GM19023 (cell line): Measurements from ENCODE around the gene LRRC42.

Experiments
- ATAC-seq: cut with Tn5 transposase; IDR thresholded peaks from one replicate; pipeline ENCODE4 v1.9.1; 2021; ENCODE audit warnings: mild to moderate bottlenecking, moderate library complexity; ENCODE audit not compliant: unreplicated experiment

The LRRC42 gene, protein sequence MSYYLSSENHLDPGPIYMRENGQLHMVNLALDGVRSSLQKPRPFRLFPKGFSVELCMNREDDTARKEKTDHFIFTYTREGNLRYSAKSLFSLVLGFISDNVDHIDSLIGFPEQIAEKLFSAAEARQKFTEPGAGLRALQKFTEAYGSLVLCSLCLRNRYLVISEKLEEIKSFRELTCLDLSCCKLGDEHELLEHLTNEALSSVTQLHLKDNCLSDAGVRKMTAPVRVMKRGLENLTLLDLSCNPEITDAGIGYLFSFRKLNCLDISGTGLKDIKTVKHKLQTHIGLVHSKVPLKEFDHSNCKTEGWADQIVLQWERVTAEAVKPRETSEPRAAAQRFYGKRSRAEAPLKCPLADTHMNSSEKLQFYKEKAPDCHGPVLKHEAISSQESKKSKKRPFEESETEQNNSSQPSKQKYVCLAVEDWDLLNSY

DNA sequence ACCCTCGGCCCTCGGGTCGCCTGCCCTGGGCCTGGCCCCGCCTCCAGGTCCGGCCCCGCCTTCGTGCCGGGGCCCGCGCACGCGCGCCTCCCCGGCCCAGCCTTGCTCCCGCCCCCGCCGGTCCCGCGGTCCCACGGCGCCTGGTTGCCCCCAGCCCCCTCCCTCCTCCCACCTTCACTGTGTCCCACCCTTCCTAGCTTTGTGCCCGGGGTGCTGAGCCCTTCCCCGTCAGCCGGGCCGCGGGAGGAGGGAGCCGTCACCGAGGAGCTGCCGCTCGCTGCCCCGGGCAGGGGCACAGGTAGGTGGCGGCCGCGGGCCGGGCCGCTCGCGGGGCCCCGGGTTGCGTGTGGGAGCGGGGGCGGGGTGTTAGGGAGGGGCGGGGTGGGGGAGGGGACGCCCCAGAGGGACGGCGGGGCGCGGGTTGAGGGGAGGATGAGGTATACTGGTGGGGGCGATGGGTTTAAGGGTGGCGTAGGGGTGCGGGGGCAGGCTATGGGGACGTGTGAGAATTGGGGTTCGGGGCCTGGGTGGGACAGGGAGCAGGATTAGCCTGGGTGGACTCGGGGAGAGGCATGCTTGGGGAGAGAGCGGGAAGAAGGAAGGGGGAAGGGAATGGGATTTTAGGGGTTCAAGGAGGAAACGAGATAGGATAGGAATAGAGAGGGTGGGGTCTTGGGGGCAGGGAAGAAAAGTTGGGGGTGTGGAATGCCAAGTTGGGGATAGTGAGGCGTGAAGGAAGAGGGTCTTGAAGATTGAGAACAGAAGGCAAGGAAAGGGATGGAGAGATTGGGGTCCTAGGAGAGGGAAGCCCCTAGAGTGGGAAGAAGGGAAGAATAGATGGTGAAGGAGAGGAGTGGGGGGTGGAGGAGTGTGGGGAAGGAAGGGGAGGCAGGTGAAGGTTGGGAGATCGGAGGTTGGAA is at the start of gene LRRC42:
LRRC42 (plus strand) TSS at position 99 of the 920 bp plus-strand sequence. CDS start 5,650 bp downstream, outside the sequence.
- peak; percentile 66 for ATAC-seq

DNA sequence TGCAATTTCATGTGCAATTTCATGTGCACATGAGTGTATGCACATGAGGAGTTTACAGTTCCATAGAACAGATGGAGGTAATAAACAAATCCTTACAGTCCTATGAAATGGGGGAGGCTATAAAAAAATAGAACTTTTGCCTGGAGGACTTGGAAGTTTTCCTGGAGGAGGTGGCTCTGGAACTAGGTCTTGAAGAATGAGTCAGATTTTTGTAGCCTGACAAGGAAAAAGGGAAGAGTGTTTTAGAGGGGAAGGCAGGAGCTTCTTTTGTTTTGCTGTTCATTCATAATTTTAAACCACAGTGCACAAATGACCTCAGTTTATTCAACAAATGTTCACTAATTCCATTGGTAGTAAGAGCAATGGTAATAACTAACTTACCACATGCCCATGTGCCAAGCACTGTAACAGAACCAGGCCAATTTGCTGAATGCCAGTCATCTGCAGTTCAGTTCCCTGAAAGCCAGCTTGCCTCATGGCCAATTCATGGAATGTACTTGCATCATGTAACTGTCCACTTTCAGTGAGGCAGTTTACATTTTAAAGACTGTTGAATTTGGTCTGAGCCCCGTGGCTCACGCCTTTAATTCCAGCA is 49.4 kb upstream of the LRRC42 start:
- no peak for ATAC-seq

DNA sequence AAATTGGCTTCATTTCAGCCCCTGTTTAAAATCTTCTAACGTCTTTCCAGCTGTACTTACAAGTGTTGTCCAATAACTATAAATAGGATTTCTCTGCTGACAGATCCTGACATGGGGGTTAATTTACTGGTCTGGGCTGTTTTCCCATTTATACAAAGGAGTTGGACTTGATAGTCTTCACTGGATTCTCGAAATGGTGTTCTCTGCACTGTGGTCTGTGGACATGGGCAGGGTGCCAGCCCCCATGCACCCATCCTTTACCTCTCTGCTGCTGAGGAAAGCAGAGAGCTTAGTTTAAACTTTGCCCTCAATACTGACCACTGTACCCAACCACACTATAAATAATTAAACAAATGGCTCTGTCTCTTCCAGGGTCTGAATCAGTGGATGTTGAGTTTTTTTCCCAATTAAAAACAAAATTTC is 46.9 kb upstream of the LRRC42 start:
- no peak for ATAC-seq

DNA sequence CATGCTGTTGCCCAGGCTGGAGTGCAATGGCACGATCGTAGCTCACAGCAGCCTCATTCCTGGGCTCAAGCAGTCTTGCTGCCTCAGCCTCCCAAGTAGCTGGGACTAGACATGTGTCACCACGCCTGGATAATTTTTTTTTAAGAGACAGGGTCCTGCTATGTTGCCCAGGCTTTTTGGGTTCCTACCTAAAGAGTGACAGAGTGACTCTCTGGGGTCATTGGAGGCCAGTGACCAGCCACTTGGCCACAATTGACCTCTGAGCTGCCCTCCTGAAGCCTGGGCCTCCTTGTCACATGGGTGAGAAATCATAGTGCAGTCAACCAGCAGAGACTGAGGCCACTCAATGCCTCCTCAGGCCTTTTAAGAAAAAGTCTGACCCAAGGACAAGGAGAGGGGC is 46.4 kb upstream of the LRRC42 start:
- no peak for ATAC-seq

DNA sequence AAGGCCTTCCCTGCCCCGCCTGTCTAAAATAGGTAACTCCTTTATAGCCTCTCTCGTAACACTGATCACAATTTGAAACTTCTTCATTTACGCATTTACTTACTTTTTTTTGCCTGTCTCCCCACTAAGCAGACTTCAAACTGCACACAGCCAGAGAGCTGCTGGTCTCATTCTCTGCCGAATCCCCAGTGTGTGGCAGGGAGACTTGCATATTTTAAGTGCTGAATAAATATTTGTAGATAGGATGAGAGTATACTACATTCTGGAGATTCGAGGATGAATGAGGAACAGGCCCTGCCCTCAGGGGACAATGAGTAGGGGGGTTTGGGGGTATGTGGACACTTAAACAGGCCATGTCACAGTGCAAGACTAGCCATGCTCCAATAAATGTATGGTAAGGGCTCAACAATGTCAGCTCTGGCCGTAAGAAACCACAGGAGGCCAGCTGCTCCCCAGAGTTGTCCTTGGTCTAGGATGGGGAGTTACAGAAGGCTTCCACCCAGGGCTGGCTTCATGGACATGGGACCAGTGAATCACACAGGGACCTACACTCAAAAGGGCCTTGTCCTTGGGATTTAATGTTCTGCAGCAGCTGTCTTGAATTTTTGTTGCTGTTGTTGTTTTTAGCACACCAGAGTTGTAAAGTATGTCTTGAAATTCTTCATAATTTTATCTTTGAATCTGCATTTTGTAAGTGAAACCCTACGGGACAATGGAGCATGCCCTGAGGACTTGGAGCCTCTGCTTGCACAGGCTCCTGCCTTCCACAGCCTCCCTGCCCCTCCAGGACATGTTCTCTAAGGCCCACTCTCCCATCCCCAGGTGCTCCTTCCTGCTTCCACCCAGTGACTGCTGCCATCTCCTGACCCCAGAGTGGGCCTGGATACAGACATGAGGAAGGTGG is 43.7 kb upstream of the LRRC42 start:
- no peak for ATAC-seq

DNA sequence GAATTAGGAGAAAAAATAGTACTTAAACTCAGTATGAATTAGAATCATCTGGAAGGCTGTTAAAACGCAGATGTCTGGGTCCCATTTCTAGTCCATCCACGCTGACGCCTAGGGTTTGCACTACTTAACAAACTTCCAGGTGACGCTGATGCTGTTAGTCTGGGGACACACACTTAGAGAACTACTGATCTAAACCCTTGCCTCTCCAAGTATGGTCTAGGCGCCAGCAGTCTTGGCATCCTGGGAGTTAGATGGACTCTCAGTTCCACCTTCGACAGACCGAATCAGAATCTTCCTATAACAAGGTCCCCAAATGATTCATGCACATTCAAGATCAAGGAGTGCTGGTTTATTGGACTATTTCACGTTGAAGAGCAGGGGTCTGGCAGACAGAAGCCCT is 40.6 kb upstream of the LRRC42 start:
- no peak for ATAC-seq

DNA sequence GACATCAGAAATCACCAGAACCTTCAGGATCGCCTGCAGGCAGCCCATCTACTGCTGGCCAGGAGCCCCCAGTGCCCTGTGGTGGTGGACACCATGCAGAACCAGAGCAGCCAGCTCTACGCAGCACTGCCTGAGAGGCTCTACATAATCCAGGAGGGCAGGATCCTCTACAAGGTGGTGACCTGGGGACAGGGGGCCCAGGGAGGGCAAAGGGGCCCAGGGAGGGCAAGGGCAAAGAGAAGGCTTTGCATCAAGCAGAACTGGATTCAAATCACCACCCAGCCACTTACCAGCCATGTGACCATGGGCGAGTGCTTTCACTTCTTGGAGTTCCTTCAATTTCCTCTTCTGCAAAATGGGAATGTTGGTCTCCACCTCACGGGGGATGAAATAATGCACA is 40.0 kb upstream of the LRRC42 start:
- ATAC-seq, result no peak

DNA sequence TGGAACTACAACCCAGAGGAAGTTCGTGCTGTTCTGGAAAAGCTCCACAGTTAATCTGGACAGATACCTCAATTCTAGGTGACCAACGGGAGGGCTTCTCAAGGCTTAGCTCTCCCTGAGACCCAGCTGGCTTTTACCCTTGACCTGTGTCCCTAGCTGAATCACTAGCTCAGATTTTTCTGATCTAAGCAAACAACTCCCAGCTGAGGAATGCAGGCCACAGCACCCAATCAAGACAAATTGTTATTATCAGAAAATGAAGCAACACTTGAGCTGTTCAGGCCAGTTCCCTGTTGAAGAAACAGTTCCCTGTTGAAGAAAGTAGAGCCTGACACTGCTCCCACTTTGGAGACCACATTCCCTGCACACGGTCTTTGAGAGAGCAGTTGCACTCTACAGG is 36.2 kb upstream of the LRRC42 start:
- no peak for ATAC-seq

DNA sequence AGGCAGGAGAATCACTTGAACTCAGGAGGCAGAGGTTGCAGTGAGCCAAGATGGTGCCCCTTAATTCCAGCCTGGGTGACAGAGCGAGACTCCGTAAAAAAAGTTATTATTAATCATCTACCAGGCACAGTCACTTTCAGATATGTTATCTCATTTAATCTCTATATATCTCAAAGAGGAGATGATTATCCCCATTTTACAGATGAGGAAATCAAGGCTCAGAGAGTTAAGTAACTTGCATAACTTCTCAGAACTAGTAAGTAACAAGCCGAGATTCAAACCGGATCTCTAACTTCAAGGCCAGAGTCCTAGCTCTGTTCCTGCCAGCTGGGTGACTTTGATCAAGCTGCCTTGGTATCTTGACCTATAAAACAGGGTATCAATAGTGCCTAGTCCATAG is 34.7 kb upstream of the LRRC42 start:
- no peak for ATAC-seq

DNA sequence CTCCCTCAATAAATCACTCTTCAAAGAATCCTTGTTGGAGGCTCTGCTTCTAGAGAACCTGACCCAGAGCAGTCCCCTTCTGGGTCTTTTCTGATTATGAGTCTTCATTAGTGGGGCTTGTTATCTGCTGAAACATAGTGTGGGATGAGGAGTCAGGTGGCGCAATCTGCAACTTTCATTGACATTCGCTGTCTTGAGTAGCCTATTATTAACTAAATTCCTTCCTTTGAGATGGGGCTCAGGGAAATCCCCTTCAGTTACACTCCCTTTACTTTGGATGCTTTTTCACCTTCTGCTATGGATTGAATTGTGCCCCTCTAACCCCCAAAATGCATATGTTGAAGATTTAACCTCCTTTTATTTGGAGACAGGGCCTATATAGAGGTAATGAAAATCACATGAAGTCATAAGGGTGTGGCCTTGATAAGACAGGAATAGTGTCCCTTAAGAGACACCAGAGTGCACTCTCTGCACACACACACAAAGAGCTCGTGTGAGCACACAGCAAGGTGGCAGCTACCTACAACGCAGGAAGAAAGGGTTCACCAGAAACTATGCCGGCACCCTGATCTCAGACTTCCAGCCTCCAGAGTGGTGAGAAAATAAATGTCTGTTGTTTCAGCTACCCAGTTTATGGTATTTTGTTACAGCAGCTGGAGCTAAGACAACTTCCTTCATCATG is 32.7 kb upstream of the LRRC42 start:
- no peak for ATAC-seq

DNA sequence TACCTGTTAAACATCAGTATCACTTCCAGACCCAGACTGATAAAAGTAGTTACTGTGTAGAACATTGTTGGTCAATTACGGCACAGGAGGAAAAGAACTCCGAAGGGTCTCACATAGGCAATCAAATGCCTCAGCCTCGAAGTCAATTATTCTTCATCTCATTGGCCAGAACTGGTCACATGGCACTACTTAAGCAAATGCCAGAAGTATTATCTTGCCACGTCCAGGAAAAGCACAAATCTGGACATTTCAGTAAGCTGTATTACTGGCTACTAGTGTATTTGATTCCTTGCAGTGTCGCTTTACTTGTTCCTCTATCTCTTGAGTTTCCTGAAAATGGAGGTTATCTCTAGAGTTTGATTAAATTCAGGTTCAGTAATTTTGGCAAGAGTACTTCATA is 27.8 kb upstream of the LRRC42 start:
- no peak for ATAC-seq

DNA sequence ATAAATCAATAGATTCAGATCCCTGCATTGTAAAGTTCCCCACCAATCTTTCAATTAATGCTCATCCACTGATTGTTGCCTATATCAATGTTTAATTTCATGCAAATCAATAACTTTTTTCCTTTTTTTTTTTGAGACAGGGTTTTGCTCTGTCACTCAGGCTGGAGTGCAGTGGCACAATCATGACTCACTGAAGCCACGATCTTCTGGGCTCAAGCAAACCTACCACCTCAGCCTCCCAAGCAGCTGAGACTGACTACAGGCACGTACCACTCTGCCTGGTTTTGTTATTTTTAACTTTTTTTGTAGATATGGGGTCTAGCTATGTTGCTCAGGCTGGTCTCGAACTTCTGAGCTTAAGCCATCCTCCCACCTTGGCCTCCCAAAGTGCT is 26.5 kb upstream of the LRRC42 start:
- no peak for ATAC-seq

DNA sequence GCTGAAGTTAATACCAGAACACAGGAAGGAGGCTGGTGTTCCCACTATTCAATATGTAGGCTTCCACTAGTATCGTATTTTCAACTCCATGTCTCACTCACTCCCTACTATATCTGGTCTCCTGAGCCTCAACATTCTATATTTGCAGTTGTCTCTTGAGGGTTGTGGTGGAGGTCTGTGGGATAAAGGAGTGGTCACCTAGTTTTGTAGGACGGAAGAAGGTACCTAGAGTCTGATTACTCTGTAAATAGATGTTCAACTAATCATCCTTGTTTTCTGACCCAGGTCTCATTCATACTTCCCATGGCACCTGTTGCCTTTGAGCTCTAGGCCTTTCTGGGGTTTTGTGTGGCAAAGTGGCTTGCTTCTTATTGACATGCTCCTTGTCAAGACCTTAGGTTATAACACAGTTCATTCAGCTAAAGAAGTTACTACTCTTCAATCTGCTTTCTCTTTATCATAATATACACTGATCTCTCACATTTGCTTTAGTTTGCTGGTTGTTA is 18.7 kb upstream of the LRRC42 start:
- ATAC-seq, result no peak

DNA sequence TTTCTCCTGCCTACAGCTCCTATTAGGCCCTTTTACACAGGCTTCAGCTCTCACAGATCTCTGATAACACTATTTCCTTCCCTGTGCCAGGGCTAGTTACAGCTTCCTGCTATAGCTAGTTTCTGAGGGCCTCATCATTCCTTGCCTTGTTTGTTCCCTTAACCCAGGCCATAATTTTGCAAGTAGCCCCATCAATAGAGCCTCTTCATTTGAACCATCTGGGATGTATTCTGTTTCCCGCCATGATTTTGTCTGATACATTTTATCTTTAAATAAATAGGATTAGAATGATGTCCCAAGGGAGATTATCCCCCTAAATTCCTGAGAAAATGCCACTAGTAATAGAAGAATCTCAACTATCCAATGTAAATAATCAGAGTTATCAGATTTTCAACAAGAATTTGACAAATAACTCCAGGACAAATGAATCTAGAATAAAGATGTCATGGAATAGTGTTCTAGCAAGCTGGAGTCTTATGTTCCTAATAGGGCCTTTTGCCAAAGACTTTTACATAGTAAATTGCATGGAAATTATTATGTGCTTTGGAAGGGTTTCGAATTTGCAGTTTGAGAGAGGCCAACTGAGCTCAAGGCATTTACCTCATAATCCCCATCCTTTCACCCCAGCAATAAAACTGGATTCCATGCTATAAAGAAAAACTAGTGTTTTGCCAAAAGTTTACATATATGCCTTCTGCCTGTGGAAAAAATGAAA is 16.7 kb upstream of the LRRC42 start:
- no peak for ATAC-seq

DNA sequence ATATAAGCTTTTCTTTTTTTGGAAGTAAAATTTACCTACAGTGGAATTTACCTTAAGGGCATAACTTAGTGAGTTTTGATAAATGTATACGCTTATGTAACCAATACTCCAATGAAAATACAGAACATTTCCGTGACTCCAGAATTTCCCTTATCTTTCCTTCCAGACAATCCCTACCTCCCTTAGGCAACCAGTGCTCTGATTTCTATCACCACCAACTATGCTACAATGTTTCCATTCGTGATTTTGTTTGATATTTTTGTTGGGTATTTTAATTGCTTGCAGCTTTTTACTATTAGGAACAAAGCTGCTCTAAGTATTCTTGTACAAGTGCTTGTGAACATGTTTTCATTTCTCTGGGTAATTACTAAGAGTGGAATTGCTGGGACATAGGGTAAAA is 15.2 kb upstream of the LRRC42 start:
- ATAC-seq, result no peak

DNA sequence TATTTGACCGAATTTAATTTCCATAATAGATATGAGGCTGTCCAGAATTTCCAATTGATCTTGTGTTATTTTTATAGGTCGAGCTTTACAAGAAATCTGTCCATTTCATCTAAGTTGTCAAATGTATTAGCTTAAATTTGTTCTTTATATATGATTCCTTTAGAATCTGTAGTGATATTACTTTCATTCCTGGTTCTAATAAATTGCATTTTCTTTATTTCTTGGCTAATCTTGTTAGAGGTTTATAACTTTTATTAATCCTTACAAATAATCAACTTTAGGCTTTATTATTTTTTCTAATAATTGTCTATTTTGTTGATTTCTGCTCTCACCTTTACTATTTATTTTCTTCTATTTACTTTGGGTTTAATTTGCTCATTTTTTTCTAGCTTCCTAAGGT is 14.6 kb upstream of the LRRC42 start:
- no peak for ATAC-seq

DNA sequence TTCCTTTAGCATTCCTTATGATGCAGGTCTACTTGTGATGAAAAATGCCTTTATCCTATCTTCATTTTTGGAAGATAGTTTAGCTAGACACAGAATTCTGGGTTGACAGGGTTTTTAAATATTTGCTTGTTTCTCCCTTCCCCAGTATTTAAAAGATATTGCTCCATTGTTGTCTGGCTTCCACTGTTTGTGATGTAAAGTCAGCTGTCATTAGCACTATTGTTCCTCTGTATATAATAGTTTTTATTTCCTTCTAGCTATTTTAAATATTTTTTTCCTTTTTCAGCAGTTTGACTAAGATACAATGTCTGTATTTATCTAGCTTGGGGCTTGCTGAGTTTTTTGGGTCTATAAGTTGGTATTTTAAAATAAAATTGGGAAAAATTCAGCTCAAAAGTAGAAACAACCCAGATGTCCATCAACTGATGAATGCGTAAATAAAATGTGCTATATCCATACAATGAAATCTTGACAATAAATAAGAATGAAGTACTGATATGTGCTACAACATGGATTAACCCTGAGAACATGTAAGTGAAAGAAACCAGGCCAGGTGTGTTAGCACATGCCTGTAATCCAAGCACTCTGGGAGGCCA is 11.9 kb upstream of the LRRC42 start:
- ATAC-seq, result no peak

DNA sequence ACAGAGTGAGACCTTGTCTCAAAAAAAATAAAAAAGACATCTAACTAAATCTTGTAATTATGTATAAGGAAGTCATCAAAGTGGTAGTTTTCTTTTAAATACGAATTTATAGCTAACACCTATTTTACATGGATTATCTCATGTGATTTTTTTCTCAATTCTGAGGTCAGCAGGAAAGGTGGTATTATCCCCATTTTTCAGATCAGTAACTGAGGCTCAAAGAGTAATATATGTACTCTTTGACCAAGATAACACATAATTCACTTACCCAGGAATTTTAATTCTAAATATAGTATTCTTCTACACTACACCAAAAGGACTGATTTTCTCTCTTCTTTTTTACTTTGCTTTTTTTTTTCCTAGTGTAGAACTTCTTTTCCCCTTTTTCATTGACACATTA is 9.7 kb upstream of the LRRC42 start:
- no peak for ATAC-seq
